Glutamatergic neuron (in vitro differentiated cells): Measurements from ENCODE around the gene CHST6. TPM values are rescaled to one million over a fixed set of nuclear protein-coding genes. Genes with fewer than 3 reads are reported as not detected.

ENCODE experiments used
- DNase-seq: peaks from one replicate; pipeline ENCODE4 v3.0.0; 2022
- H3K27ac Mint-ChIP-seq: one replicate; pipeline ENCODE4 v1.8.0; 2020; ENCODE audit warnings: mild to moderate bottlenecking, mixed read lengths, inconsistent platforms; ENCODE audit not compliant: unreplicated experiment
- H3K27me3 Mint-ChIP-seq: one replicate; pipeline ENCODE4 v1.8.0; 2020; ENCODE audit warnings: mild to moderate bottlenecking, moderate library complexity, mixed read lengths, inconsistent platforms; ENCODE audit not compliant: unreplicated experiment
- H3K36me3 Mint-ChIP-seq: one replicate; pipeline ENCODE4 v1.8.0; 2020; ENCODE audit warnings: mild to moderate bottlenecking, mixed read lengths, inconsistent platforms; ENCODE audit not compliant: unreplicated experiment
- H3K4me1 Mint-ChIP-seq: one replicate; pipeline ENCODE4 v1.8.0; 2020; ENCODE audit warnings: mild to moderate bottlenecking, low read depth, mixed read lengths, inconsistent platforms; ENCODE audit not compliant: unreplicated experiment
- H3K4me3 Mint-ChIP-seq: one replicate; pipeline ENCODE4 v1.8.0; 2020; ENCODE audit warnings: mild to moderate bottlenecking, mixed read lengths, inconsistent platforms; ENCODE audit not compliant: unreplicated experiment
- H3K9me3 Mint-ChIP-seq: one replicate; pipeline ENCODE4 v1.8.0; 2020; ENCODE audit warnings: mild to moderate bottlenecking, moderate library complexity, mixed read lengths, inconsistent platforms; ENCODE audit not compliant: unreplicated experiment
- total RNA-seq: library from RNA; stranded (reverse); fragmentation: NEBNext Ultra II Directional; extraction: Animal tissue kit (Norgen Biotek cat#: 25700); gene quantifications from one replicate; pipeline ENCODE4 v1.2.1, GENCODE V29; 2021; ENCODE audit not compliant: unreplicated experiment
- TF ChIP-seq, protein P1 (sequence below): fragments of 200-600 bp; sonication (generic); IDR thresholded peaks from one replicate; pipeline ENCODE4 v1.5.0; 2021; ENCODE audit not compliant: partially characterized antibody, unreplicated experiment

The CHST6 gene
- total RNA-seq, 1 donor from 2014 or later: 4.0 TPM

DNA sequence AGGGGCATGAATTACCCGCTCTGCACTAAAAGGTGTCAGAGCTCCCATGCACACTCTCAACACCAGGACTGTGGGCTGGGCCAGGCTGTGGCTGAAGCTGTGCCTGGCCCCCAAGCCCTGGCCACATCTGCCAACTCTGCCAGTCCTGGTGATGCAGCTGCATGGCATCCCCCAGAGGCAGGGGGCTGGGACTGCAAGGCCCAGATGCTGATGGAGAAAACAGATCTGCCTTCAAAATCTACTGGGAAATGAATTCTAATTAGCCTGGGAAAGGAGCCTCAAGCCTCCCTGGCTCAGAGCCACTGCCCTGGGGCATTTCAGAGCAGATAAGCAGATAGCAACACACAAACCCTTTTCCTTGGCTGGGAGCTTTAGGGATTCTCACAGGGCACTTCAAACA, 3.4 kb downstream of the CHST6 start:
- peaks cover 14% of the 10 kb centered on the region for H3K4me1 Mint-ChIP-seq
- peak; percentile 82 for DNase-seq
- peaks cover 2% of the 10 kb centered on the region for H3K9me3 Mint-ChIP-seq
- TF ChIP-seq, protein P1, sequence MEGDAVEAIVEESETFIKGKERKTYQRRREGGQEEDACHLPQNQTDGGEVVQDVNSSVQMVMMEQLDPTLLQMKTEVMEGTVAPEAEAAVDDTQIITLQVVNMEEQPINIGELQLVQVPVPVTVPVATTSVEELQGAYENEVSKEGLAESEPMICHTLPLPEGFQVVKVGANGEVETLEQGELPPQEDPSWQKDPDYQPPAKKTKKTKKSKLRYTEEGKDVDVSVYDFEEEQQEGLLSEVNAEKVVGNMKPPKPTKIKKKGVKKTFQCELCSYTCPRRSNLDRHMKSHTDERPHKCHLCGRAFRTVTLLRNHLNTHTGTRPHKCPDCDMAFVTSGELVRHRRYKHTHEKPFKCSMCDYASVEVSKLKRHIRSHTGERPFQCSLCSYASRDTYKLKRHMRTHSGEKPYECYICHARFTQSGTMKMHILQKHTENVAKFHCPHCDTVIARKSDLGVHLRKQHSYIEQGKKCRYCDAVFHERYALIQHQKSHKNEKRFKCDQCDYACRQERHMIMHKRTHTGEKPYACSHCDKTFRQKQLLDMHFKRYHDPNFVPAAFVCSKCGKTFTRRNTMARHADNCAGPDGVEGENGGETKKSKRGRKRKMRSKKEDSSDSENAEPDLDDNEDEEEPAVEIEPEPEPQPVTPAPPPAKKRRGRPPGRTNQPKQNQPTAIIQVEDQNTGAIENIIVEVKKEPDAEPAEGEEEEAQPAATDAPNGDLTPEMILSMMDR: peak; percentile 26
- H3K27me3 Mint-ChIP-seq: peaks cover 5% of the 10 kb centered on the region
- peak overlapping the region; percentile 38 for H3K27ac Mint-ChIP-seq
- H3K36me3 Mint-ChIP-seq: no peaks in the 10 kb centered on the region
- no peak overlapping the region for H3K4me3 Mint-ChIP-seq

DNA sequence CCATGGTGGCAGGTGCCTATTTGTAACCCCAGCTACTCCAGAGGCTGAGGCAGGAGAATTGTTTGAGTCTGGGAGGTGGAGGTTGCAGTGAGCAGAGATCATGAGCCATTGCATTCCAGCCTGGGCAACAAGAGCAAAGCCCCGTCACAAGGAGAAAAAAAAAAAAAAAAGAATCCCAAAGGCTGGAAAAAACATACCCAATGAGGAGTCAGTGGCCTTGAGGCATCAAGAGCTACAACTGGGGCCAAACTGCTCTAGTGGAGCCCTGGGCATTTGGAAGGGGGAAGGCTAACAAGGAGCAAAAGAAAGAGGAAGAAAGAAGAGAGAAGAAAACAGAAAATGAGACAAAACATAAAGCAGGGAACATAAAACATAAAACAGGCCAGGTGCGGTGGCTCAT, 6.9 kb downstream of the CHST6 start:
- Mint-ChIP-seq H3K4me3 (no peak overlapping the region), H3K27me3 (no peaks in the 10 kb centered on the region), H3K36me3 (no peaks in the 10 kb centered on the region), H3K9me3 (peaks cover 8% of the 10 kb centered on the region), H3K4me1 (peaks cover 14% of the 10 kb centered on the region), H3K27ac (no peak overlapping the region)
- no peak for DNase-seq
- TF ChIP-seq, protein P1: no peak

DNA sequence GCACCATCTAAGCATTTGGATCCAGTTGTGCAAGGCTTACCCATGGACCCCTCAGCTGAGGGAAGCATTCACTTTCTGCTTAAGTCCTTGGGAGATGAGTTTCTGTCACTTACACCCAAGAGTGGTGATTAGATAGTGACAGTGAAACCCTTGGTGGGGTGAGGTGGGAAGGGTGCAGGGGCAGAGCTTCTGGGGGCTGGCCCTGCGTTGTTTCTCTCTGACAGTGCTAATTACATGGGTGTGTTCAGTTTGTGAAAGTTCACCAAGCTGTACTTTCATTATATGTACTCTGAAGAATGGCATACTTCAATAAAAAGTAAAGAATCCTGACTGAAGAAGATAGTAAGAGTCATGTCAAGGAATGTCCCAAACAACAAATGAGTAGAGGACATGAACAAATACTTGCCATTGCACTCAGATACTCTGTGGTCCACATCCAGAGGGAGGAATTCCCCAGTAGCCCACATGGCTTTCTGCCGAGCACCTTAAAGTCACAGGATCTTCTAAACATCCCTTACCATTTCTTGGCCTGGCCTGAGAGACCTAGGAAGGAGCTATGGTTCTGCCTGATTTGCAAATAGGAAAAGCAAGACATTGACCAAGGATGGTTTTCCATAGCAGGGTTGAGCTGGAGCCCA, 8.4 kb downstream of the CHST6 start:
- Mint-ChIP-seq H3K36me3 (no peaks in the 10 kb centered on the region), H3K27me3 (no peaks in the 10 kb centered on the region), H3K4me3 (no peak overlapping the region), H3K27ac (no peak overlapping the region), H3K9me3 (peaks cover 8% of the 10 kb centered on the region), H3K4me1 (peaks cover 9% of the 10 kb centered on the region)
- no peak for DNase-seq
- TF ChIP-seq, protein P1: no peak

DNA sequence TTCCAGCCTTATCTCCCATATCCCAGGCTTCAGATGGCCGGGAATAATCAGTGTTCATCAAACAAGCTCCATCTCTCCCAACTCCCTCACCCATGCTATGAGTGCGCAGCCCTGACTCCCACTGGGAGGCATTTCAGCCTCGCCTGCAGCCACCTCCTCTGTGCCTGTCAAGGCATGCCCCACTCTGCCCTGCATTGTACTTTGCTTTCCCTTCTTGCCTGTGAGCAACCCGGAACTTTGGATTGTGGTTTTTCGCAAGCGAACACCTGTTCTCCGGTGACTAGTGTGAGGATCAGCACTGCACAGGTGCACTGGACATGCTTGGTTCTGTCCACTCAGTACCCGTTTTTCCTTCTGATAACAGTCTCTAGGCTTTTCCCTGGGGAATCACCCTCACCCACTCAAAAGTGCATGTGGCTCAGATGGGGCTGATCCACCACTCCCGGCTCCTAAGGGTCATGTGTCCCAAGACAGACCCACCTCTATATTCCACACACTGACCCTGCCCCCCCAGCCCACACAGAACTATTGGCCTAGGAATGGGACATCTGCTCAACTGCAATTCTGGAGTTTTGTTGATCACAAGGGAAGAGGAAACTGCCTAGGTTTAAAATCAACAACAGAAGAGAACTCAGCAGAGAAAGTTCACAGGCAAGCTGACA, 9.1 kb downstream of the CHST6 start:
- DNase-seq: no peak
- Mint-ChIP-seq H3K4me1 (peaks cover 6% of the 10 kb centered on the region), H3K27me3 (peaks cover 5% of the 10 kb centered on the region), H3K9me3 (peaks cover 8% of the 10 kb centered on the region), H3K36me3 (no peaks in the 10 kb centered on the region), H3K27ac (peak overlapping the region; percentile 43), H3K4me3 (no peak overlapping the region)
- TF ChIP-seq, protein P1: no peak
